SK-N-DZ (cell line): ENCODE data around the gene FNDC3B.
A peak's percentile ranks its signal among the peaks of the same experiment; 100 is the strongest.

Source experiments
- DNase-seq: peaks from one replicate; pipeline ENCODE4 v3.0.0-alpha.2; 2015; ENCODE audit warnings: low spot score

FNDC3B gene

GRCh38 chr3:172148702-172149565 lies 109.6 kb downstream of the FNDC3B start:
- peak; percentile 15 for DNase-seq

GRCh38 chr3:172150268-172150667 lies 110.9 kb downstream of the FNDC3B start:
- DNase-seq = no peak

GRCh38 chr3:172150913-172151650 lies 111.7 kb downstream of the FNDC3B start:
- DNase-seq = no peak

GRCh38 chr3:172151651-172152649 lies 112.6 kb downstream of the FNDC3B start:
- DNase-seq = no peak

GRCh38 chr3:172152874-172153273 lies 113.5 kb downstream of the FNDC3B start:
- DNase-seq = no peak

GRCh38 chr3:172153335-172153861 lies 114.0 kb downstream of the FNDC3B start:
- peak; percentile 56 for DNase-seq

GRCh38 chr3:172154768-172155664 lies 115.6 kb downstream of the FNDC3B start:
- no peak for DNase-seq

GRCh38 chr3:172155897-172156585 lies 116.7 kb downstream of the FNDC3B start:
- no peak for DNase-seq

- DNase-seq = no peak
Observed at GRCh38 chr3:172156586-172156955, 117.2 kb downstream of the FNDC3B start.

GRCh38 chr3:172157564-172158258 lies 118.3 kb downstream of the FNDC3B start:
- DNase-seq = no peak

GRCh38 chr3:172158741-172159140 lies 119.4 kb downstream of the FNDC3B start:
- no peak for DNase-seq

- no peak for DNase-seq
Observed at GRCh38 chr3:172159376-172159775, 120.0 kb downstream of the FNDC3B start.

GRCh38 chr3:172159962-172160538 lies 120.7 kb downstream of the FNDC3B start:
- DNase-seq = no peak

- DNase-seq = no peak
Observed at GRCh38 chr3:172161133-172161789, 121.9 kb downstream of the FNDC3B start.

GRCh38 chr3:172161959-172162358 lies 122.6 kb downstream of the FNDC3B start:
- DNase-seq = no peak

GRCh38 chr3:172163320-172163719 lies 123.9 kb downstream of the FNDC3B start:
- DNase-seq = no peak

- no peak for DNase-seq
Observed at GRCh38 chr3:172164620-172165362, 125.4 kb downstream of the FNDC3B start.
